WTC11 (cell line): ENCODE measurements around the gene AMY2B.

Experiments used
- CREB1 ChIP-seq: sonication (generic); formaldehyde crosslinking; IDR thresholded peaks from 2 replicates; pipeline ENCODE4 v1.8.0; 2023; ENCODE audit warnings: mild to moderate bottlenecking, missing genetic modification reagents
- FOXP1 ChIP-seq: sonication (generic); formaldehyde crosslinking; IDR thresholded peaks from 2 replicates; pipeline ENCODE4 v1.8.0; 2022; ENCODE audit warnings: missing genetic modification reagents, mild to moderate bottlenecking, moderate library complexity, borderline replicate concordance
- KAT7 ChIP-seq: sonication (generic); formaldehyde crosslinking; IDR thresholded peaks from 2 replicates; pipeline ENCODE4 v1.8.1; 2023; ENCODE audit warnings: missing genetic modification reagents, mild to moderate bottlenecking, borderline replicate concordance
- SP1 ChIP-seq: sonication (generic); formaldehyde crosslinking; conservative IDR thresholded peaks from 2 replicates; pipeline ENCODE4 v1.8.1; 2022; ENCODE audit warnings: missing genetic modification reagents
- ZBTB21 ChIP-seq: sonication (generic); formaldehyde crosslinking; IDR thresholded peaks from 2 replicates; pipeline ENCODE4 v1.8.1; 2023; ENCODE audit warnings: mild to moderate bottlenecking, missing genetic modification reagents, borderline replicate concordance
- ZNF416 ChIP-seq: fragments of 250-450 bp; sonication (Bioruptor Pico); IDR thresholded peaks from 2 replicates; pipeline ENCODE4 v1.9.0; 2021; ENCODE audit warnings: mild to moderate bottlenecking, inconsistent platforms
- TF ChIP-seq, protein P1 (sequence below): fragments of 200-600 bp; IDR thresholded peaks from 2 replicates; pipeline ENCODE4 v1.8.0; 2022; ENCODE audit warnings: antibody characterized with exemption
- TF ChIP-seq, protein P2 (sequence below): sonication (generic); formaldehyde crosslinking; IDR thresholded peaks from 2 replicates; pipeline ENCODE4 v1.8.1; 2023; ENCODE audit warnings: mild to moderate bottlenecking, missing genetic modification reagents, moderate library complexity
- TF ChIP-seq, protein P3 (sequence below): sonication (generic); formaldehyde crosslinking; IDR thresholded peaks from 2 replicates; pipeline ENCODE4 v1.8.1; 2022; ENCODE audit warnings: mild to moderate bottlenecking, moderate library complexity, missing genetic modification reagents

DNA sequence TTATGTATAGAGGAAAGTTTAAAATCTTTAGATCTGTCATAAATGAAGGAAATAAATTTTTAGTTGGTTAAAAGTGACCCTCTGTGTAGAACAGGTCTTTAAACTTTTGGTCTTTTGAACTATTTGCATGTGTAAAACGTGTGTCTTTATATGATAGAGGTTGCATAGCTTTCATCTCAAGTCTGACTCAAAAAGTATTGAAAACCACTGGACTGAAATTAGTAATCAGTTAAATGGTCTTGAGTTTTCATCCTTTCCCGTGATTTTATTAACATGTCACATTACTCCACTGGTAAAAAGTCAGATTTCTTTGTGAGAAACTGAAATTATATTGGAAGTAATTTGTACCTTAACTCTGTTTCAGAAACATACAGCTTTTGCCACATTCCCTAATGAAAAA is 44.1 kb upstream of the AMY2B start:
- TF ChIP-seq, protein P1, sequence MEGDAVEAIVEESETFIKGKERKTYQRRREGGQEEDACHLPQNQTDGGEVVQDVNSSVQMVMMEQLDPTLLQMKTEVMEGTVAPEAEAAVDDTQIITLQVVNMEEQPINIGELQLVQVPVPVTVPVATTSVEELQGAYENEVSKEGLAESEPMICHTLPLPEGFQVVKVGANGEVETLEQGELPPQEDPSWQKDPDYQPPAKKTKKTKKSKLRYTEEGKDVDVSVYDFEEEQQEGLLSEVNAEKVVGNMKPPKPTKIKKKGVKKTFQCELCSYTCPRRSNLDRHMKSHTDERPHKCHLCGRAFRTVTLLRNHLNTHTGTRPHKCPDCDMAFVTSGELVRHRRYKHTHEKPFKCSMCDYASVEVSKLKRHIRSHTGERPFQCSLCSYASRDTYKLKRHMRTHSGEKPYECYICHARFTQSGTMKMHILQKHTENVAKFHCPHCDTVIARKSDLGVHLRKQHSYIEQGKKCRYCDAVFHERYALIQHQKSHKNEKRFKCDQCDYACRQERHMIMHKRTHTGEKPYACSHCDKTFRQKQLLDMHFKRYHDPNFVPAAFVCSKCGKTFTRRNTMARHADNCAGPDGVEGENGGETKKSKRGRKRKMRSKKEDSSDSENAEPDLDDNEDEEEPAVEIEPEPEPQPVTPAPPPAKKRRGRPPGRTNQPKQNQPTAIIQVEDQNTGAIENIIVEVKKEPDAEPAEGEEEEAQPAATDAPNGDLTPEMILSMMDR = no peak
- no peak for TF ChIP-seq KAT7 (CRISPR knock-in tag)
- TF ChIP-seq, protein P2, sequence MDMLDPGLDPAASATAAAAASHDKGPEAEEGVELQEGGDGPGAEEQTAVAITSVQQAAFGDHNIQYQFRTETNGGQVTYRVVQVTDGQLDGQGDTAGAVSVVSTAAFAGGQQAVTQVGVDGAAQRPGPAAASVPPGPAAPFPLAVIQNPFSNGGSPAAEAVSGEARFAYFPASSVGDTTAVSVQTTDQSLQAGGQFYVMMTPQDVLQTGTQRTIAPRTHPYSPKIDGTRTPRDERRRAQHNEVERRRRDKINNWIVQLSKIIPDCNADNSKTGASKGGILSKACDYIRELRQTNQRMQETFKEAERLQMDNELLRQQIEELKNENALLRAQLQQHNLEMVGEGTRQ = no peak
- TF ChIP-seq ZBTB21 (CRISPR knock-in tag) = no peak
- TF ChIP-seq FOXP1 (CRISPR knock-in tag) = no peak
- no peak for TF ChIP-seq CREB1 (CRISPR knock-in tag)
- TF ChIP-seq SP1 (CRISPR knock-in tag) = no peak
- TF ChIP-seq, protein P3, sequence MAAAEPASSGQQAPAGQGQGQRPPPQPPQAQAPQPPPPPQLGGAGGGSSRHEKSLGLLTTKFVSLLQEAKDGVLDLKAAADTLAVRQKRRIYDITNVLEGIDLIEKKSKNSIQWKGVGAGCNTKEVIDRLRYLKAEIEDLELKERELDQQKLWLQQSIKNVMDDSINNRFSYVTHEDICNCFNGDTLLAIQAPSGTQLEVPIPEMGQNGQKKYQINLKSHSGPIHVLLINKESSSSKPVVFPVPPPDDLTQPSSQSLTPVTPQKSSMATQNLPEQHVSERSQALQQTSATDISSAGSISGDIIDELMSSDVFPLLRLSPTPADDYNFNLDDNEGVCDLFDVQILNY (CRISPR knock-in tag) = no peak
- TF ChIP-seq ZNF416 (CRISPR knock-in tag) = no peak
